PC-9 (cell line): ENCODE results near the gene IVD.

Experiments
- EZH2 ChIP-seq: fragments of 200-600 bp; sonication (generic); IDR thresholded peaks from 2 replicates; pipeline ENCODE4 v1.8.0; 2017; ENCODE audit warnings: antibody characterized with exemption, low read depth
- TF ChIP-seq, protein P1 (sequence below): fragments of 200-600 bp; sonication (generic); conservative IDR thresholded peaks from 2 replicates; pipeline ENCODE4 v1.6.1; 2017; ENCODE audit warnings: mixed run types, antibody characterized with exemption, mild to moderate bottlenecking, moderate library complexity

GRCh38 chr15:40365624-40366456 lies 39.8 kb upstream of the IVD start:
- TF ChIP-seq, protein P1, sequence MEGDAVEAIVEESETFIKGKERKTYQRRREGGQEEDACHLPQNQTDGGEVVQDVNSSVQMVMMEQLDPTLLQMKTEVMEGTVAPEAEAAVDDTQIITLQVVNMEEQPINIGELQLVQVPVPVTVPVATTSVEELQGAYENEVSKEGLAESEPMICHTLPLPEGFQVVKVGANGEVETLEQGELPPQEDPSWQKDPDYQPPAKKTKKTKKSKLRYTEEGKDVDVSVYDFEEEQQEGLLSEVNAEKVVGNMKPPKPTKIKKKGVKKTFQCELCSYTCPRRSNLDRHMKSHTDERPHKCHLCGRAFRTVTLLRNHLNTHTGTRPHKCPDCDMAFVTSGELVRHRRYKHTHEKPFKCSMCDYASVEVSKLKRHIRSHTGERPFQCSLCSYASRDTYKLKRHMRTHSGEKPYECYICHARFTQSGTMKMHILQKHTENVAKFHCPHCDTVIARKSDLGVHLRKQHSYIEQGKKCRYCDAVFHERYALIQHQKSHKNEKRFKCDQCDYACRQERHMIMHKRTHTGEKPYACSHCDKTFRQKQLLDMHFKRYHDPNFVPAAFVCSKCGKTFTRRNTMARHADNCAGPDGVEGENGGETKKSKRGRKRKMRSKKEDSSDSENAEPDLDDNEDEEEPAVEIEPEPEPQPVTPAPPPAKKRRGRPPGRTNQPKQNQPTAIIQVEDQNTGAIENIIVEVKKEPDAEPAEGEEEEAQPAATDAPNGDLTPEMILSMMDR: no peak
- no peak for TF ChIP-seq EZH2
